ENCODE measurements around the gene JPH3.
"Not testable (repeated sequence)": the region's sequence is repeated elsewhere in the genome, so short reads cannot be mapped to it uniquely, and the experiment has no call there.

The JPH3 gene

GRCh38 chr16:87701078-87701460, 98.8 kb downstream of the JPH3 start:
- no peak for DNase-seq

DNA sequence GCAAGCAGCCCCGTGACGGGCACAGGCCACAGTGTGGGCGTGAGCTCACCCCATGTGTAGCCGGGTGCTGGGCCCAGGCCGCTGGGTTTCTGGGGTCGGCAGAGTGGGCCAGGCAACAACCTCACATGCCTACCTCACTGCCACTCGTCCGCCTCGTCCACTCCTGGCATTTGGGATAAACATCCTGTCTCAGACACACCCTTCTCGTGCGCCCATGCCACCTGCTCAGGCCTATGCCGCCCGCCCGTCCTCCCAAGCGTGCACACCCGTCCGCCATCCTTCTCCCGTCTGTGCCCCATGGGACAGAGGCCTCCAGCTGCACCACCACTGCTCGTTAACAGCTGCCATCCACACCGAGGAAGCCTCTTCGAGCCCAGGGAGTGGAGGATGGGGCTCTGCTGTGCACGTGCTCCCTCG, 99.2 kb downstream of the JPH3 start:
- DNase-seq: no peak

DNA sequence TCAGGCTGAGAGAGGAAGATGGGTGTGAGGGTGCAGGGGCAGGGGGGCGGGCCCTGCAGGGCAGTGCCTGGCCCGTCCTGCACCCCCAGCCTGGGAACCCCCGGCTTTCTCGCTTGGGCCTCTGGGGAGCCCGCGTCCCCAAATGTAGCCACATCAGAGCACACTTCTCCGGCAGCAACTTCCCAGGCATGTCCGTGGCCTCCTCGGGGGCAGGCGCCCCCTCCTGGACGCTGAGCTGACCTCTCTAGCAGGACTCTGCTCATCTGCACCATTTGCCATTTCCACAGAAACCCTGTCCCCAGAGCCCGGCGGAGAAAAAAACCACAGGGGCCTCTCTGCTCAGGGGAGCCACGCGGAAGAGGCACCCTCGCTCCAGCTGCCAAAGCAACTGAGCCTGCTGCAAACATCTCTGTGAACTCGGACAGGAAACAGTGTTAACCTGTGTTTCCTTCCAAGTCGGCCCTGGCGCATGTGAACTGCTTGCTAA, 100.1 kb downstream of the JPH3 start:
- DNase-seq: no peak

DNA sequence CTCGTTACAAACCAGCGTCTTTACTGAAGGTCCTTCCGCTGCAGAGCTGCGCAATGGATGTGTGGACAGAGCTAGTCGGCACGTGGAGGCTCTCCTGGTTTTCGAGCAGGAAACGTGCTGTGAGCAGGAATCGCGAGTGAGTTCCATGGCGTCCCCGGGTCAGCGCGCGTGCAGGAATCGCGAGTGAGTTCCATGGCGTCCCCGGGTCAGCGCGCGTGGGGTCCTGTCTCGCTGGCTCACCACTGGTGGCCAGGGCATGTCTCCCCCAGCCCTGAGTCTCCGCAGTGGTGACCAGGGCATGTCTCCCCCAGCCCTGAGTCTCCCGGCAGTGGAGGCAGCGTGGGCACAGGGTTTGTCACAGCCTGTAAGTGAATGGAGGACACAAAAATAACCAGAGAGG, 100.8 kb downstream of the JPH3 start:
- DNase-seq: no peak

DNA sequence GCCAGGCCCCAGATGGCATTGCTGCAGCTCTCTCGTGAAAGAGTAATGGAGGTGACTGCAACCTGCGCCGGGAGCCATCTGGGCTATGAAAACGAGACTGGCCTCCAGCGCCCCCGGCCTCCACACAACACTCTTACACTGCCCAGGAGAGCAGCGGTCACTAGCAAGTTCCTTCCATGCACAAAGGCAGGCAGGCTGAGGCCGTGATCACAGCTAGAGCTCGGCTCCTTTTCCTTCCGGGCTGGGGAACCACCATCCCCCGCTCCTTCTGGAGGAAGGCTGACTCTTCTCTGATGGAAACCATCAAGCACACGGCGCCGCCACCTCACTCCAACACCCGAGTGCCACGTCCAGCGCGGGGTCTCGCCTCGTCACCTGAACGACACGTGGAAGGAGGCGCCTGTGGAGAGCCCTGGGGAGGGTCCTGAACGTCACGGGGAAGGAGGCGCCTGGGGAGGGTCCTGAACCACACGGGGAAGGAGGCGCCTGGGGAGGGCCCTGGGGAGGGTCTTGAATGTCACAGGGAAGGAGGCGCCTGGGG, 101.6 kb downstream of the JPH3 start:
- no peak for DNase-seq

GRCh38 chr16:87704754-87705353, 102.5 kb downstream of the JPH3 start:
- no peak for DNase-seq

GRCh38 chr16:87705771-87706277, 103.5 kb downstream of the JPH3 start:
- DNase-seq: no peak

DNA sequence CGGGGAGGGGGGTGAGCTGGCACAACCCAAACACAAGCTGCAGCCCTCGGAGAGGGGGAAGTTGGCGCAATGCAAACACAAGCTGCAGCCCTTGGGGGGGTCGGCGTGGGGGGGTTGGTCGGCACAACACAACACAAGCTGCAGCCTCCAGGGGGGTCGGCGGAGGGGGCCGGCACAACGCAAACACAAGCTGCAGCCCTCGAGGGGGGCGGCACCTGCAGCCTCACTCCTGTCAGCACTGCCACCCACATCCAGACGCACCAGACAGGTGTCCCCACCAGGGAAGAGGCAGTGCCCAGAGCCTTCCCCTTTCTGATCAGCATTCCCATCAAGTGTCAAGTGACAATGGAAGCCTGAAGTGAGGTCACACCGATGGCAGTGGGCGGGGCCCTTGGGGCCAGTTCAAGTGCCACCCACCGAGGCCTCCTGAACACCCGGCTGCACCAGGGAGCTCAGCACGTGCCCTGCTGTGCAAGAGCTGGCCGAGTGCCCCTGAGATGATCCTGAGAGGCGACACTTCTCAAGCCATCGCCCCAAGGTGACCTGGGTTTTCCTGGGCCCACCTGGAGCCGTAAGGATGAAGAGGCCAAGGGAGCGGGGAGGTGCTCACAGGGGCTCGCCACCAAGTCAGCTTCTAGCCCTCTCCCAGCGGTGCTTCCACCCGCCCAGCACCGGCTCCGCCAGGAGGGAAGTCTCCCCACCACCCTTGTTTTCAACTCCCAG, 104.1 kb downstream of the JPH3 start:
- DNase-seq: no peak

- no peak for DNase-seq
Observed at GRCh38 chr16:87707097-87707496, 104.8 kb downstream of the JPH3 start.

DNA sequence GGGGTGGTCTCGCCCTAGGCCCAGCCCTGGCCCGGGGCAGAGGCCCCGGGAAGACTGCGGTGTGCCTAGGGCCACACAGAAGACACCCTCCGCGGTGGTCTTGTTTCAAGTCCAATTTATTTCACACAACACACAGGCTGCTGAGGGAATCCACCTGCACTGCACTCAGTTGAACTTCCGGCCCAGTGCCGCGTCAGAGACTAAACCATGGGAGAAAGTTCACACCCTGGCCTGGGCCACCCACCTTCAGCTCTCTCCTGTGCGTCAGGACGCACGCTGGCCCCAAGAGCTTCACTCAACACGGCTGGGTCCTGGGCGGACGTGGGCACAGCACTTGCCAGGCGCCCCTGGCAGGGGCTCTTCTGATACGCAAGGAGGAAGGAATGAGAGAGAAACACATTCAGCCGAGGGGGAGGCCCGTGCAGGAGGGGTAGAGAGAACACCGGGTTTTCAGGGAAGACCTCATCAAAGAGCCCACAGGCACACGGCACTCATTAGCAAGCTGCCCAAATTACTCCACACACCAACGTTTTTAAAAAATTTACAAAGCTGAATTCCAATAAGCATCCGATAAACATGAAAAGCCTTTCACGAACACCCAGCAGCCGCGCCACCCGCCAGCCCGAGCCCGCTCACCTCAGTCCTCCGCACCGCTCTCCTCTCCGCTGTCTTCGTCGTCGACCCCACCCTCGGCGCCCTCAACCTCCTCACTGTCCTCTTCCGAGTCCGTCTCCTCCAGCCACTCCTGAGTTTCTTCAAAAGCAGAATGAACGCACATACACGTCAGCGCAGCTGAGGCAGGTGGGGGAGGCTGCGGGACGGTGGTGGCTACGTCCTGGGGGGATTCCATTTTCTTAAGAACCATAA, 105.6 kb downstream of the JPH3 start:
- DNase-seq: no peak

DNA sequence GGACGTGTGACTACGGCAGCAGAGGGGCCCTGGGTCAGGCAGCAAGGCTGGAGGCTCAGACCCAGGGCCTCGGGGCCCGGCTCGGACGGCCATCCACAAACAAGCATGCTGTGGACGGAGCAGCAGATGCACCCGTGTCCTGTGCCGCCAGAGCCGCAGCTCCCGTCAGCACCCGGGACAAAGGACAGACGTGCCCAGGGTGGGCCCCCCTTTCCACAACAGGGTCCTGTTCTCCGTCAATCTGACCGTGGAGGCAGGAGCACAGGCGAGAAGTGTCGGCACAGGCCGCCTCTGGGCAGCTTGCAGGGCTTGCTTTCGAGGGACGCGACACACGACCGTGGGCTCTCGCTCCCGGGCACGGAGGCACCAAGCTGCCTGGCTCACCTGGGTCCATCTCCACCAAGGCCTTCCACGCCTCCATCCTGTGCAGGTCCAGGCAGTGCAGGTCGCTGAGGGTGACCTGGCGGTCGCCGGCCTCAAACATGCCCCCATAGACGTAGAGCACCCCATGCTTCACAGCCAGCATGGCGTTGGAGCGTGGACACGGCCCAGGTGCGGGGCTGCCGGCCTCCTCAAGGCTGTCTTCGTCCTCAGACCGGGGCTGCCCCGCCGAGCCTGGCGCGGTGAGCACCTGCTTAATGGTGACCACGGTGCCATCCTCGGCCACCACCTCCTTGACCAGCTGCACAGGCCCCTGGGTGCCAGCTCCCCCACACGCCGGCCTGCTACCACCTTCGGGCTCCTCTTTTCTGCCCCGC, 106.8 kb downstream of the JPH3 start:
- DNase-seq: no peak

- no peak for DNase-seq
Observed at GRCh38 chr16:87709677-87710076, 107.4 kb downstream of the JPH3 start.

DNA sequence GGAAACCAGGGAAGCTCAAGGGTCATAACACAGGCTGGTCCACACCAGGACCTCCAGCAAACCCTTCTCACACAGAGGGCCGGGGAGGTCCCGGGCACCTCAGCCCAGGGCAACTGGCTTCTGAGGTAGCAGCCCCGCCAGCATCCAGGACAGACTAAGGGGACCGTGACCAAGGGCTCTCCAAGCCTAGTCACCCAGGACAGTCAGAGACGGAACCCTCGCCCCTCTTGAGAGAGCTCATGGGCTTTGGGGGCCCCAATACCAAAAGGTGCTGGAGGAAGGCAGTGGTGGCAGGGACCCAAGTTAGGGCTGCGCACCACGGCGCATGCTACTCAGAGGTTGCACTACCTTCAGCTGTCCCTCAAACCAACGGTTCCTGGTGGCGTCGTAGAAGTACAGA, 108.6 kb downstream of the JPH3 start:
- DNase-seq: no peak

DNA sequence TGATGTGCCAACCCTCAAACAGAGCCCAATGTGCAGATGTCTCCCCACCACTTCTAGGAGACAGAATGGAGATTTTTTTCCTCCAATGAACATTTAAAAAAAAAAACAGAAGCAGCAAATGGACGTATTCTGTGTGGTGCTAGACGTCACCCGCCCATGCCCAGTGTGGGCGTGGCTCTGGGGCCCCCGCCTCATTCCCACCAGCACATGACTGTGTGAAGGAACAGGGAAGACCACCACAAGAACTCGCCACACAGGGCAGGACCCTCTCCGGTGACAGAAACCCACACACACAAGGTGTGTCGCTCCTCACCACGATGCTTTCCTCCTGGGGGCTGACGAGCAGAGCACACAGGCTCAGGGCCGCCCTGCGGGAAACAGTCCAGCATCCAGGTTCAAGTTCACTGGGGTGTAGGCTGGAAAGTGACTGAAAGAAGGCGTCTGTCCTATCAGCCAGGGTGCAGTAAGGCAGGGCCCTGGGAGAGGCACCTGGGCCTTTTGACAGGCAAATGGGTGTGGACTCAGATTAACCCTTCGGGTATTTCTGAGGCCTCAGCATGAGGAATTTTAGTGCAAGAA, 110.0 kb downstream of the JPH3 start:
- no peak for DNase-seq

DNA sequence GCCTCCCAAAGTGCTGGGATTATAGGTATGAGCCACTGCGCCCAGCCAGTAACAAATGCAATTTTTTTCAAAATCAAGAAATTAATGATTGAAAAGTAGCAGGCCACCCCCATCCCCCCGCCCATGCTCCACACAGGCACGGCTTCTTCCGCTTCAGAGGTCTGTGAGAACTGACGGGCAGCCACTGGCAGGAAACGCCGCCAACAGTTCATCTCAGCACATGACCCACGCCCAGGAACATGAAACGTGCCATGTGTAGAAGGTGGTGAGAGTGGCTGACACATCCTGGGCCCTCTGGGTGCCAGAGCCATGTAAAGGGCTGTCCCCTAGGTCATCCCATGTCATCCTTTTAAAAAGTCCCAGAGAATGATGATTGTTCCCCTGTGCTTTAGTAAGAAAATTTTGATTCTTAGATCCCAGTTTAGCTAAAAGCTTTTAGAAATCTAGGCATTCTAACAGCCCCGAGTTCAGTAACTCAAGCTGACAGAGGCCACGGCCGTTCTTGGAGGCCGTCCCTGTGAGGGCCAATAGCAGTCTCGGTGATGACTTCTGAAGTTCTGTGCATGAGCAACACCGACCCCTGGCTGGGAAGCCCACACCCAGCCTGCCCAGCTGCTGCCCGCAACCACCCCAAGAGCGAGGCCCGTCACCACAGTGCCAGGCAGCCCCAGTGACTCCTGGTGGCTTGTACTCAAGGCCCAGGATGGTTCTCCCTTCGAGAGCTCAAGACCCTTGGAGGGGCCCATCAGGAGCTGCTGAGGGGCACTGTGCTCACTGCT, 111.3 kb downstream of the JPH3 start:
- no peak for DNase-seq

DNA sequence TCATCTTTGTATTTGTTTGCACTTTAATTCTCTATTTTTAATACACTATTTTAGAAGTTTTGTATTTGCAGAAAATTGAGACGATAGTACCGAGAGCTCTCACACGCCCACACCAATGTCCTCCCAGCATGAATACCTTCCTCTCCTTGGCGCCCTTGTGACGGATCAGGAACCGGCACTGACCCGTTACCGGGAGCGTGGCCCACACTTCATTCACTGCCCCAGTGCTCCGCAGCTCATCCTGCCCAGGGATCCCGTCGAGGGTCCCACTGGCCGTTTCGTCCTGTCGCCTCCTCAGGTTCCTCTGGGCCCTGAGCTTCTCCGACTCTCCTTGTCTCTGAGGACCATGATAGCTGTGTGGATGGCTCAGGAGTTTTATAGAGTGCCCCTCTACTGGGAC, 112.9 kb downstream of the JPH3 start:
- DNase-seq: no peak

DNA sequence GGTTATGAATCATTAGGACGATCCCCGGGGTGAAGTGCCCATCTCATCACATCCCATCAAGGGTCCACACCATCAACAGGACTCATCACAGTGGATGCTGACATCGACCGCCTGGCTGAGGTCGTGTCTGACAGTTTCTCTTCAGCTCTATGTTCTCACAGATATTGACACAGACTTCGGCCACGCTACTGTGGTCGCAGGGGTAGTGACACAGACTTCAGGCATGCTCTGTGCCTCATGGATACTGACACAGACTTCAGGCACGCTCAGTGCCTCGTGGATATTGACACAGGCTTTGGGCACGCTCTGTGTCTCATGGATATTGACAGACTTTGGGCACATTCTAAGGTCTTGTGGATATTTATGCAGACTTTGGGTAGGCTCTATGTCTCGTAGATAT, 113.3 kb downstream of the JPH3 start:
- no peak for DNase-seq

DNA sequence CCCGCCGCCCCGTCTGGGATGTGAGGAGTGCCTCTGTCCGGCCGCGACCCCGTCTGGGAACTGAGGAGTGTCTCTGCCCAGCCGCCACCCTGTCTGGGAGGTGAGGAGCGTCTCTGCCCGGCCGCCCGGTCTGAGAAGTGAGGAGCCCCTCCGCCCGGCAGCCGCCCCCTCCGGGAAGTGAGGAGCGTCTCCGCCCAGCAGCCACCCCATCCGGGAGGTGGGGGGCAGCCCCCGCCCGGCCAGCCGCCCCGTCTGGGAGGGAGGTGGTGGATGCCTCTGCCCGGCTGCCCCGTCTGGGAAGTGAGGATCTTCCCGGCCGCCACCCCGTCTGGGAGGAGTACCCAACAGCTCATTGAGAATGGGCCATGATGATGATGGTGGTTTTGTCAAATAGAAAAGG, 116.5 kb downstream of the JPH3 start:
- DNase-seq: not testable (repeated sequence)

DNA sequence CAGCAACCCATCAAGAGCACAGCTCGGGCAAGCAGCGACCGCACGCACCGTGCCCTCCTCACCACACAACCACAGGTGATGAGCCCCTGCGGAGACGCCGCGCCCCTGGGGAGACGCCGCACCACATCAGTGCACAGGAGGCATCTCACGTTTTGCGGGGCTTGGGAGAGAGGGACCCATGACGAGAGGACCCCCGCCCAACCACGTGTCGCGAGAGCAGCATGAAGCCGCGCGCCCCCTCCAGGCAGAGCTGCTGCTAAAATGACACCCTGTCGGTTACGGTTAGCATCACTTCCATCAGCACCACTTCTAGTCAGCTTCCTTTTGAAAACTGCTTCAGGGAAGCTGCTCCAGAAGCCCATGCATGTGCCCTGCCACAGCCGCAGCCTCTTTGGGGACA, 118.1 kb downstream of the JPH3 start:
- DNase-seq: no peak

- DNase-seq: no peak
Observed at GRCh38 chr16:87721622-87722585, 119.6 kb downstream of the JPH3 start.
